Skeletal muscle satellite cell (primary cell): Measurements from ENCODE around the gene IKZF1. TPM values are rescaled to one million over a fixed set of nuclear protein-coding genes. Genes with fewer than 3 reads are reported as not detected.

ENCODE experiments used
- H3K27me3 ChIP-seq: 2 replicates; pipeline ENCODE4 v1.7.0; 2013; ENCODE audit warnings: low read length; ENCODE audit not compliant: control insufficient read depth, insufficient read depth
- H3K36me3 ChIP-seq: 2 replicates; pipeline ENCODE4 v1.7.0; 2013; ENCODE audit warnings: mild to moderate bottlenecking, control low read depth, low read length; ENCODE audit not compliant: insufficient read depth
- H3K4me1 ChIP-seq: 2 replicates; pipeline ENCODE4 v1.7.0; 2013; ENCODE audit warnings: low read length; ENCODE audit not compliant: control insufficient read depth, insufficient read depth
- H3K4me2 ChIP-seq: 2 replicates; pipeline ENCODE4 v1.7.0; 2013; ENCODE audit warnings: mild to moderate bottlenecking, low read length
- H3K4me3 ChIP-seq: 2 replicates; pipeline ENCODE4 v1.7.0; 2013; ENCODE audit warnings: low read length
- H3K9ac ChIP-seq: 2 replicates; pipeline ENCODE4 v1.7.0; 2013; ENCODE audit warnings: mild to moderate bottlenecking, low read depth, low read length, moderate library complexity
- H3K9me3 ChIP-seq: replicated peaks from 2 replicates; pipeline ENCODE4 v1.7.0; 2013; ENCODE audit warnings: mild to moderate bottlenecking, control low read depth, low read length
- total RNA-seq: library from RNA; depleted of rRNA; stranded (reverse); fragments of >200 nt; gene quantifications from 2 replicates; pipeline ENCODE4 v1.2.3, GENCODE V29; 2012; rRNA removed

The IKZF1 gene
- total RNA-seq, result not detected in 2 replicates

GRCh38 chr7:50304129-50304910, at the start of gene IKZF1:
TSS of gene IKZF1 (plus strand) at chr7:50304716. CDS start at chr7:50319062, 14,346 bp downstream.
- no peak within 1 kb of the TSS for H3K9ac ChIP-seq
- peak within 1 kb of the TSS; percentile 55 for H3K4me3 ChIP-seq
- H3K4me1 ChIP-seq, result no peaks in the 10 kb centered on the region
- H3K27me3 ChIP-seq, result peaks cover 77% of the 10 kb centered on the region
- no peaks in the 10 kb centered on the region for H3K9me3 ChIP-seq
- peak within 1 kb of the TSS; percentile 69 for H3K4me2 ChIP-seq
- H3K36me3 ChIP-seq, result no peaks in the 10 kb centered on the region

GRCh38 chr7:50261593-50261992, 42.9 kb upstream of the IKZF1 start:
- Histone ChIP-seq H3K4me2 (no peak overlapping the region), H3K4me3 (no peak overlapping the region), H3K4me1 (no peaks in the 10 kb centered on the region), H3K27me3 (no peaks in the 10 kb centered on the region), H3K9me3 (no peaks in the 10 kb centered on the region), H3K36me3 (no peaks in the 10 kb centered on the region), H3K9ac (no peak overlapping the region)

- H3K4me2 ChIP-seq, result no peak overlapping the region
- H3K4me1 ChIP-seq, result no peaks in the 10 kb centered on the region
- H3K36me3 ChIP-seq, result no peaks in the 10 kb centered on the region
- H3K27me3 ChIP-seq, result no peaks in the 10 kb centered on the region
- no peak overlapping the region for H3K4me3 ChIP-seq
- no peak overlapping the region for H3K9ac ChIP-seq
- H3K9me3 ChIP-seq, result no peaks in the 10 kb centered on the region
Observed at GRCh38 chr7:50262446-50262845, 42.1 kb upstream of the IKZF1 start.

- H3K9me3 ChIP-seq, result no peaks in the 10 kb centered on the region
- no peak overlapping the region for H3K4me2 ChIP-seq
- H3K4me1 ChIP-seq, result no peaks in the 10 kb centered on the region
- H3K36me3 ChIP-seq, result no peaks in the 10 kb centered on the region
- no peak overlapping the region for H3K4me3 ChIP-seq
- no peak overlapping the region for H3K9ac ChIP-seq
- H3K27me3 ChIP-seq, result no peaks in the 10 kb centered on the region
Observed at GRCh38 chr7:50262916-50263690, 41.4 kb upstream of the IKZF1 start.

- Histone ChIP-seq H3K9ac (no peak overlapping the region), H3K4me1 (no peaks in the 10 kb centered on the region), H3K4me3 (no peak overlapping the region)
Observed at GRCh38 chr7:50264908-50265307, 39.6 kb upstream of the IKZF1 start.

GRCh38 chr7:50265968-50266634, 38.4 kb upstream of the IKZF1 start:
- H3K36me3 ChIP-seq, result no peaks in the 10 kb centered on the region
- H3K27me3 ChIP-seq, result no peaks in the 10 kb centered on the region
- H3K9me3 ChIP-seq, result no peaks in the 10 kb centered on the region
- H3K4me1 ChIP-seq, result no peaks in the 10 kb centered on the region
- no peak overlapping the region for H3K9ac ChIP-seq
- no peak overlapping the region for H3K4me3 ChIP-seq
- H3K4me2 ChIP-seq, result no peak overlapping the region

More at GRCh38 chr7:50264908-50265307, 39.6 kb upstream of the IKZF1 start:
- Histone ChIP-seq H3K36me3 (no peaks in the 10 kb centered on the region), H3K4me2 (no peak overlapping the region), H3K9me3 (no peaks in the 10 kb centered on the region), H3K27me3 (no peaks in the 10 kb centered on the region)

GRCh38 chr7:50266635-50267386, 37.7 kb upstream of the IKZF1 start:
- Histone ChIP-seq H3K4me3 (no peak overlapping the region), H3K9ac (no peak overlapping the region), H3K9me3 (no peaks in the 10 kb centered on the region), H3K4me2 (no peak overlapping the region), H3K4me1 (no peaks in the 10 kb centered on the region), H3K27me3 (no peaks in the 10 kb centered on the region), H3K36me3 (no peaks in the 10 kb centered on the region)

- Histone ChIP-seq H3K4me2 (no peak overlapping the region), H3K9ac (no peak overlapping the region), H3K27me3 (no peaks in the 10 kb centered on the region), H3K9me3 (no peaks in the 10 kb centered on the region), H3K4me1 (no peaks in the 10 kb centered on the region), H3K4me3 (no peak overlapping the region), H3K36me3 (no peaks in the 10 kb centered on the region)
Observed at GRCh38 chr7:50267525-50268041, 36.9 kb upstream of the IKZF1 start.

GRCh38 chr7:50268223-50268622, 36.3 kb upstream of the IKZF1 start:
- Histone ChIP-seq H3K4me3 (no peak overlapping the region), H3K4me1 (no peaks in the 10 kb centered on the region), H3K9ac (no peak overlapping the region), H3K36me3 (no peaks in the 10 kb centered on the region), H3K27me3 (no peaks in the 10 kb centered on the region), H3K4me2 (no peak overlapping the region), H3K9me3 (no peaks in the 10 kb centered on the region)

- Histone ChIP-seq H3K27me3 (no peaks in the 10 kb centered on the region), H3K4me2 (no peak overlapping the region), H3K4me1 (no peaks in the 10 kb centered on the region), H3K9ac (no peak overlapping the region), H3K4me3 (no peak overlapping the region), H3K36me3 (no peaks in the 10 kb centered on the region), H3K9me3 (no peaks in the 10 kb centered on the region)
Observed at GRCh38 chr7:50268990-50269389, 35.5 kb upstream of the IKZF1 start.
